Thyroid gland (tissue), 4 donors: ENCODE measurements around the gene SEC22A. TPM values are rescaled to one million over a fixed set of nuclear protein-coding genes. Genes with fewer than 3 reads are reported as not detected.

Experiments used
- DNase-seq, 2 donors: peaks; one replicate each; pipeline ENCODE4 v3.0.0-alpha.2; 2019
- H3K27ac ChIP-seq, 3 donors: fragments of 200-600 bp; sonication (generic); 1 replicate in 2 of 3; 2 replicates in 1 of 3; pipeline ENCODE4 v1.5.1; 2016 to 2019; ENCODE audit warnings: mild to moderate bottlenecking in 1 of 3, moderate library complexity in 1 of 3
- H3K27me3 ChIP-seq: fragments of 200-600 bp; sonication (generic); one replicate; pipeline ENCODE4 v1.5.1; 2019
- H3K36me3 ChIP-seq, 2 donors: fragments of 200-600 bp; sonication (generic); one replicate each; pipeline ENCODE4 v1.5.1; 2016 to 2019
- H3K4me1 ChIP-seq, 2 donors: fragments of 200-600 bp; sonication (generic); one replicate each; pipeline ENCODE4 v1.5.1; 2017 to 2019
- H3K4me3 ChIP-seq, 3 donors: fragments of 200-600 bp; sonication (generic); replicated peaks in 1 of 3; 1 replicate in 2 of 3; 2 replicates in 1 of 3; pipeline ENCODE4 v1.5.1; 2016; ENCODE audit warnings: mild to moderate bottlenecking in 1 of 3
- H3K9me3 ChIP-seq: fragments of 200-600 bp; sonication (generic); one replicate; pipeline ENCODE4 v1.5.1; 2017
- POLR2A ChIP-seq, 2 donors: fragments of 450-650 bp; IDR thresholded peaks; one replicate each; pipeline ENCODE4 v1.6.1; 2017; ENCODE audit warnings: antibody characterized with exemption in 2 of 2, mild to moderate bottlenecking in 2 of 2, moderate library complexity in 1 of 2
- WGBS, 2 donors: methylation state at CpG; one replicate each; pipeline ENCODE4 v1.1.5; 2017; 5-methylcytosine and 5-hydroxymethylcytosine counted together
- intact Hi-C: fragments of 100-400 bp; cut with DNase I; formaldehyde crosslinking; loops from one replicate; pipeline ENCODE4 v1.15.1; 2023
- total RNA-seq, 4 donors: library from RNA; depleted of rRNA; stranded (reverse); fragments of >200 nt; gene quantifications; one replicate each; pipeline ENCODE4 v1.2.3, GENCODE V29; 2016
- TF ChIP-seq, protein P1 (sequence below), 6 experiments: fragments of 200-600 bp in 3 of 6; fragments of 450-650 bp in 3 of 6; sonication (generic) in 3 of 6; IDR thresholded peaks; one replicate each; pipeline ENCODE4 v1.5.1; 2016 to 2019; ENCODE audit warnings: antibody characterized with exemption in 6 of 6, mild to moderate bottlenecking in 2 of 6, inconsistent platforms in 1 of 6, moderate library complexity in 1 of 6

The SEC22A gene
- total RNA-seq, 4 donors from 2014 or later: 22.4 to 45.2 (median 33.6) TPM

DNA sequence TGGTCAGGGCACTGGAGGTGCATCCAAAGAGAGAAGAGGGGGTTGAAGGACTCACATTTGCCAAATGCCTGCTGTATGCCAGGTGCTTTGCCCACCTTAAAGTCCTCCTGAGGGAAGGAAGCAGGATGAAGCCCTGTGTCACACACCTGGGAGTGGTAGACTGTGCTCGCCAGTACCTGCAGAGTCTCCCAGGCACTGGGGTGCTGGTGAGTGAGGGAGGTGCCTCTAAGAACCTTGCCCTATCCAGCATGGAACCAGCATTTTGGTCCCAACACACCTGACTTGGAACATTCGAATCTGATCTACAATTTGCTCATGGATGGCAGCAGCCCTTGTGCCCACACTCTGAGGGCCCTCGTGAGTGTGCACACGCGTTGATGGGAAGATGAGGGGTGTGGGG lies 76.7 kb downstream of the SEC22A start:
- Histone ChIP-seq H3K27ac (no peak overlapping the region), H3K36me3 (no peaks in the 10 kb centered on the region), H3K4me3 (no peak overlapping the region), H3K4me1 (no peaks in the 10 kb centered on the region), H3K27me3 (no peaks in the 10 kb centered on the region), H3K9me3 (no peaks in the 10 kb centered on the region)
- DNase-seq: no peak
- TF ChIP-seq, protein P1, sequence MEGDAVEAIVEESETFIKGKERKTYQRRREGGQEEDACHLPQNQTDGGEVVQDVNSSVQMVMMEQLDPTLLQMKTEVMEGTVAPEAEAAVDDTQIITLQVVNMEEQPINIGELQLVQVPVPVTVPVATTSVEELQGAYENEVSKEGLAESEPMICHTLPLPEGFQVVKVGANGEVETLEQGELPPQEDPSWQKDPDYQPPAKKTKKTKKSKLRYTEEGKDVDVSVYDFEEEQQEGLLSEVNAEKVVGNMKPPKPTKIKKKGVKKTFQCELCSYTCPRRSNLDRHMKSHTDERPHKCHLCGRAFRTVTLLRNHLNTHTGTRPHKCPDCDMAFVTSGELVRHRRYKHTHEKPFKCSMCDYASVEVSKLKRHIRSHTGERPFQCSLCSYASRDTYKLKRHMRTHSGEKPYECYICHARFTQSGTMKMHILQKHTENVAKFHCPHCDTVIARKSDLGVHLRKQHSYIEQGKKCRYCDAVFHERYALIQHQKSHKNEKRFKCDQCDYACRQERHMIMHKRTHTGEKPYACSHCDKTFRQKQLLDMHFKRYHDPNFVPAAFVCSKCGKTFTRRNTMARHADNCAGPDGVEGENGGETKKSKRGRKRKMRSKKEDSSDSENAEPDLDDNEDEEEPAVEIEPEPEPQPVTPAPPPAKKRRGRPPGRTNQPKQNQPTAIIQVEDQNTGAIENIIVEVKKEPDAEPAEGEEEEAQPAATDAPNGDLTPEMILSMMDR (IDR thresholded peaks at IDR 0.05): no peak
- TF ChIP-seq POLR2A (IDR thresholded peaks at IDR 0.05): no peak
- WGBS, 2 donors: 78 to 82% methylated on average over 5 of the region's 5 CpGs
- intact Hi-C loops: no loop called here

DNA sequence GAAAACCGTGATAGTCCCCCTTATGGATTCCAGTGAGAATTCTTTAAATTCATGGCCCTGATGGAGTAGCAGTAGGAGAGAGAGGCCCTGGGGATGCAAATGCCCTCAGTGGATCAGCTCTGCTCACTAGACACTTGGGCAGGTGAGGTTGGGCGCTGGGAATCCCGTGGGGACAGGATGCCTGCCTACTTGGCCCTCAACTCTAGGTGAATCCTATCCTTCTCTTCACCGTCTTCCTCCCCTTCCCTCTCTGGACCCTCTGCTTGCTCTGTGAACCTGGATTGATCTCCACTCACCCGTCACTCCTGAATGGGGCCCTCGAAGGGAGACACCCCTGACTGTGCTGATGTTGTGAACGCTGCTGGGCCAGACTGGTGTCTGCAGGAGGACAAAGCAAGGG lies 77.4 kb downstream of the SEC22A start:
- 62 to 73% methylated on average over 7 of the region's 7 CpGs for WGBS, 2 donors
- Histone ChIP-seq H3K4me3 (no peak overlapping the region), H3K27me3 (no peaks in the 10 kb centered on the region), H3K27ac (no peak overlapping the region), H3K36me3 (no peaks in the 10 kb centered on the region), H3K9me3 (no peaks in the 10 kb centered on the region), H3K4me1 (no peaks in the 10 kb centered on the region)
- no peak for TF ChIP-seq POLR2A (IDR thresholded peaks at IDR 0.05)
- TF ChIP-seq, protein P1 (IDR thresholded peaks at IDR 0.05): no peak
- no peak for DNase-seq
- intact Hi-C loops: no loop called here

DNA sequence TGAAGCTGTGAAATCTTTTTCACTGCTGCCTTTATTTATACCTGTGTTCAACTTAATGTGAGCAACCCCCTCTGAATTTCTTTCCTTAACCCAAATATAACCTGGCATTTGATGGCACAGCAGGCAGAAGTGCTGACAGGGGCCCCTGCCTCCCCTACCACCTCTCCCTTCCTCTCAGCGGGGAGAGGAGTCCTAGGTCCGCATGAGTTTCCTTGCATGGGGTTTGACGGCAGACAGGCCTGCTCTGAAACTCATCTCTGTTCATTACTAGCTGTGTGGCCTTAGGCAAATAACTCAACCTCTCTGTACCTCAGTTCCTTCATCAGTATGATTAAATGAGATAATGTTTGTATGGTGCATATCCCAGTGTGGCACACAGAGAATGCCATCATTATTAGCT lies 79.7 kb downstream of the SEC22A start:
- intact Hi-C loops: no loop called here
- Histone ChIP-seq H3K4me1 (no peaks in the 10 kb centered on the region), H3K4me3 (no peak overlapping the region), H3K36me3 (no peaks in the 10 kb centered on the region), H3K9me3 (no peaks in the 10 kb centered on the region), H3K27me3 (no peaks in the 10 kb centered on the region), H3K27ac (no peak overlapping the region)
- TF ChIP-seq, protein P1 (IDR thresholded peaks at IDR 0.05): no peak
- TF ChIP-seq POLR2A (IDR thresholded peaks at IDR 0.05): no peak
- no peak for DNase-seq
- 85 to 86% methylated on average over 3 of the region's 3 CpGs for WGBS, 2 donors

DNA sequence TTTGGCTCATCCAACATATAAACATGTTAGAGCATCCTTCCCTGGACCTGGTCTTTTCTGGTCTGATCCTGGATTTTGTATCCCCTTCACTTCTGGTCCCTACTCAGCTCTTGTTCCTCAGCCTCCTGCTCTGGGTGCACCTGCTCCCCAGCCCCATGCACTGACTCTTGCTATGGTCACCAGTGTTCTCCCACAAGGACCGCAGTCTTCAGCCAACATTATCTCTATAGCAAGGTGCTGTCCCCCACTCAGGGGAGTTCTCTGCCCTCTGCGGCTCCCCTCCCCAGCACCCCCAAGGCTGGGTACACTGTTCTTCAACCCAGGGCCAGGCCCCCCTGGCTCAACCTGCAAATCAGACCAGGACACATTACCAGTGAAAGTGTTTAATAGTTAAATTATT lies 80.2 kb downstream of the SEC22A start:
- 93 to 97% methylated on average over 2 of the region's 2 CpGs for WGBS, 2 donors
- DNase-seq: no peak
- intact Hi-C loops: no loop called here

DNA sequence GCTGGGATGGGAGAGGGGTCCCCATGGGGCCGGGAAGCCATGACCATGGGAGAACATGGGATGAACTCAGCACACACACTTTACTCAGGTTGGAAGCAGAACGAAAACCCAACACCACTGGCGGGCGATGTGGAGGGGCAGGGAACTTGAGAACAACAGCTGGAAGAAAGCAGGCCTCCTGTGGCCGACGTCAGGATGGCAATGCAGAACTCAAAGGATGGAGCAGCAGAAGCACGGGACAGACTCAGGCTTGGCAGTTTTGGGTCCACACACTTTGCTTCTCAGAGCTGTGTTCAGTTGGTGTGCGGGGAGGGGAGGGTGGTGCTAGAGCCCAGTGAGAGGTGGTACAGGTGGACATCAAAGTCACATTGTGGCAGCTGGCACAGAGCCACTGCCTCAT lies 80.7 kb downstream of the SEC22A start:
- TF ChIP-seq, protein P1 (IDR thresholded peaks at IDR 0.05): no peak
- TF ChIP-seq POLR2A (IDR thresholded peaks at IDR 0.05): no peak
- intact Hi-C loops: no loop called here
- H3K27ac ChIP-seq: no peak overlapping the region
- H3K4me1 ChIP-seq: no peaks in the 10 kb centered on the region
- no peaks in the 10 kb centered on the region for H3K27me3 ChIP-seq
- no peak overlapping the region for H3K4me3 ChIP-seq
- no peaks in the 10 kb centered on the region for H3K9me3 ChIP-seq
- 71 to 80% methylated on average over 8 of the region's 8 CpGs for WGBS, 2 donors
- DNase-seq: no peak
- H3K36me3 ChIP-seq: no peaks in the 10 kb centered on the region

More for the DNA sequence above, 80.2 kb downstream of the SEC22A start:
- no peak overlapping the region for H3K27ac ChIP-seq
- H3K4me1 ChIP-seq: no peaks in the 10 kb centered on the region
- no peak overlapping the region for H3K4me3 ChIP-seq
- H3K36me3 ChIP-seq: no peaks in the 10 kb centered on the region
- TF ChIP-seq POLR2A (IDR thresholded peaks at IDR 0.05): no peak
- TF ChIP-seq, protein P1 (IDR thresholded peaks at IDR 0.05): no peak
- no peaks in the 10 kb centered on the region for H3K9me3 ChIP-seq
- no peaks in the 10 kb centered on the region for H3K27me3 ChIP-seq
